WI38 (cell line): ENCODE measurements around the gene LRP1-AS.

Source experiments
- H3K4me3 ChIP-seq: 2 replicates; pipeline ENCODE4 v1.5.1; 2011; ENCODE audit warnings: low read depth, mild to moderate bottlenecking, control low read depth, low read length
- TF ChIP-seq, protein P1 (sequence below): IDR thresholded peaks from 2 replicates; pipeline ENCODE4 v1.5.1; 2012; ENCODE audit warnings: low read depth, mild to moderate bottlenecking, control low read depth, low read length

LRP1-AS gene

DNA sequence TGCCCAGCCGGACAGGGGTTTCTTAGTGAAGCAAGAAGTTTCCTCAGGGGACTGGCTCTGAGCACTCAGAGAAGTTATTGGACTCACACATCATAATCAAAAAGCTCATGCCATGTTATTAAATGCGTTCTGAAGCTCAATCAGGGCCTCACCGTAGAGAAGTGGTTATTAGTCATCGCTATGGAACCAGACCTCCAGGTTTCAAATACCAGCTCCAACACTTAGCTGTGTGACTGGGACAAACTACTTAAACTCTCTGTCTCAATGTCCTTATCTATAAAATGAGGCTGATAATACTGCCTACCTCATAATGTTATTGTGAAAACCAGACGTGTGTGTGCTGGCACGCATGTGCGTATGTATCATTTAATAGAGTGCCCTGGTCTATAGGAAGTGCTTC is 43.6 kb downstream of the LRP1-AS start:
- no peak overlapping the region for H3K4me3 ChIP-seq
- TF ChIP-seq, protein P1, sequence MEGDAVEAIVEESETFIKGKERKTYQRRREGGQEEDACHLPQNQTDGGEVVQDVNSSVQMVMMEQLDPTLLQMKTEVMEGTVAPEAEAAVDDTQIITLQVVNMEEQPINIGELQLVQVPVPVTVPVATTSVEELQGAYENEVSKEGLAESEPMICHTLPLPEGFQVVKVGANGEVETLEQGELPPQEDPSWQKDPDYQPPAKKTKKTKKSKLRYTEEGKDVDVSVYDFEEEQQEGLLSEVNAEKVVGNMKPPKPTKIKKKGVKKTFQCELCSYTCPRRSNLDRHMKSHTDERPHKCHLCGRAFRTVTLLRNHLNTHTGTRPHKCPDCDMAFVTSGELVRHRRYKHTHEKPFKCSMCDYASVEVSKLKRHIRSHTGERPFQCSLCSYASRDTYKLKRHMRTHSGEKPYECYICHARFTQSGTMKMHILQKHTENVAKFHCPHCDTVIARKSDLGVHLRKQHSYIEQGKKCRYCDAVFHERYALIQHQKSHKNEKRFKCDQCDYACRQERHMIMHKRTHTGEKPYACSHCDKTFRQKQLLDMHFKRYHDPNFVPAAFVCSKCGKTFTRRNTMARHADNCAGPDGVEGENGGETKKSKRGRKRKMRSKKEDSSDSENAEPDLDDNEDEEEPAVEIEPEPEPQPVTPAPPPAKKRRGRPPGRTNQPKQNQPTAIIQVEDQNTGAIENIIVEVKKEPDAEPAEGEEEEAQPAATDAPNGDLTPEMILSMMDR: no peak

DNA sequence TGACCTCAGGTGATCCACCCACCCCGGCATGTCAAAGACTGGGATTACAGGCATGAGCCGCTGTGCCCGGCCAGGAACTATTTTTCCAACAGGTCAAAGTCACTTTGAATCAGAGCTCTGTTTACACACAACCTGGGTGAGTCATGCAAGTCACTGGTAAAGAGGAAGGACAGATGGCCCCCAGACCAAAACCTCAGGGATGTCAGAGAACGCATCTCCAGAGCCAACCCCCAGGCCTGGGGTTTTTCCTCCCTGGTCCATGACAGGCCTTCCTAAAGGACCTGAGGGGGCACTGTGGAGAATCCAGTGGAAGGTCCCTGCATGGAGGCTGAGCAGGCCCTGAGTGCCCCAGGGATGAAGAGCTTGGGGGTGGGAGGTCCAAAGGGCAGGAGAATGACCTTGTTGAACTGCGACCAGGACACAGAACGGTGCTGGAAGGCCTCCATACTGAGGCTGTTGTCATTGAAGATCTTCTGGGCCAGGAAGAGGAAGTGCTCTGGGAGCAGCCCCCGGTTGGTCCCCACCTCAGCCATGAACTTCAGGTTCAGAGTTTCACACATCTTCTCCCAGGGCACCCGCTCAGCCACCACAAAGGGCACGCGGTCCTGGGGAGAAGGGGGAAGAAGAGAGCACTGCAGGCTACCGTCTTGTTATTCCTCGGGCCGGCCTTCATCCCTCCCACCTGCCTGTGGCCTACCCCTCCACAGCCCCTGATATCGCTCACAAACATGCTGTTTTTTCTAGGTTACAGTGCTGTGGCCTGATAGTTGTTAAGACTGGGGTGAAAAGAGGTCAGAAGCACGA is 45.3 kb downstream of the LRP1-AS start:
- H3K4me3 ChIP-seq: no peak overlapping the region
- TF ChIP-seq, protein P1: no peak

DNA sequence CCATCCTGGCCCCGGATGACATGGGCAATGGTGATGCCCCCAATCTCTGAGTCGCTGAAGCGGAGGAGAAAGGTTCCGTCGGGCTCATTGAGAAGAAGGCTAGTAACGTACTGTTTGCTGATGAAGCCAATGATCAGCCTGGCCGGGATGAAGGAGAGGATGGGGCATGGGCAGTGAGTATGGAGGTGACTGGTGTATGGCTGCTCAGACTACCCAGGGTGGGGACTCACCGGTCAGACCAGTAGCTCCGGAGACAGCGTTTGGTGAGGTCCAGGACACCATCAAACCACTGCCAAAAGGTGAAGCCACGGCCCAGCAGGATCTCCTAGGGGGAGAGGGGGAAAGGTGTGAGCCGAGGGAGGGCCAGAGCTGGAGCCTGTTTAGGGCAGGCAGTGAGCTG is 47.7 kb downstream of the LRP1-AS start:
- no peak overlapping the region for H3K4me3 ChIP-seq
- TF ChIP-seq, protein P1: no peak

DNA sequence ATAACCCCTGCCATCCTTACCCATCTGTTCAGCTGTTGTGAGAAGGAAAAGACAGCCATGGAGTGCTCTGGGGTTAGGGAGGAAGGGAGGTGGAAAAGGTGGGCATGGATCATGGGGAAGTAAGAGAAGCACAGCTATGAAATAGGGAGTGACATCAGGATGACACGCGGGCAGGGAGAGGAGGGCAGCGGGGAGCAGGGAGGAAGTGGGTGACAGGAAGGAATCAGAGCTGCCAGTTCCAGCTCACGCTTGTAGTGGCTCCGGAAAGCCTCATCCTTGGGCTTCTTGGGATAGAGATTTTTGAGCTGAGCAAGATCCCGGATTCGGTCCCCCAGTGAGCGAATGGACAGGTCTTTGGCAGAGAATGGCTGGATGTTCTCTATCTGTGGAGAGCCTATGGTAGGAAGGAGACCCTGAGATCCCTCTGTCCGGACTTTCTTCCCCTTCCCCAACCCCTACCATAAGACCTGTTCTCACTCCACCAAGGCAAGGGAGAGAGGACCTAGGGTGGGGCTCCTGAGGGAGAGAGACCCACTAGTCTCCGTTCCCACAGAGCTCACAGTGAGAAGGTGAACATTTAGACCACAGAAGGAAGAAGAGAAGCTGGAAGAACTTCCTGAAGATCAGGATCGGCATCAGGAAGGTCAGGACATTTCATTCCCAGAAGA is 48.2 kb downstream of the LRP1-AS start:
- H3K4me3 ChIP-seq: no peak overlapping the region
- TF ChIP-seq, protein P1: no peak

DNA sequence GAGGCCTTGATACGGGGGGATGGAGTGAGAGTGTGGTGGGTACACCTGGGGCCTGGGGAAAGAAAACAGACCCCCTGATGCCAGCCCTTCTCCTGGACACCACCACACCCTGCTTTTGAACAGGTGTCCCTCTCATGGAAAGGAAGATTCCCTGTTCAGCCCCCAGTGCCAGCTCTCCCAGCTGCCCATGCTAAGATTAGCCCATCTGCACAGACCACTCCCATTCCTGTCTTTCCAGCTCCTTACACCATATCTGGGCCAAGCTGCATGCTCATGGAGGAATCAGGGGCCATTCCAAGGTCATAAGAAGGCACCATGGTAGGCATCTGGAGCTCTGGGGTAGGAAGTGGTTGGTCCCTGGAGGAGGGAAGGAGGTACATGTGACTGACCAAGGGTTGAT is 48.9 kb downstream of the LRP1-AS start:
- TF ChIP-seq, protein P1: no peak
- H3K4me3 ChIP-seq: no peak overlapping the region

DNA sequence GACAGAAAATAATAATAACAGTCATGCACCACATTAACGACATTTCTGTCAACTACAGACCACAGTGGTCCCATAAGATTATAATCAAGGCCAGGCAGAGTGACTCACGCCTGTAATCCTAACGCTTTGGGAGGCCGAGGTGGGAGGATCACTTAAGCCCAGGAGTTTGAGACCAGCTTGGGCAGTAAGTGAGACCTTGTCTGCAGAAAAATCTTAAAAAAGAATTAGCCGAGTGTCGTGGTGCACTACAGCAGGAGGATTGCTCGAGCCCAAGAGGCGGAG is 49.9 kb downstream of the LRP1-AS start:
- TF ChIP-seq, protein P1: no peak
- H3K4me3 ChIP-seq: no peak overlapping the region
